ENCODE results near the gene ZP2.
"Not testable (repeated sequence)": the region's sequence is repeated elsewhere in the genome, so short reads cannot be mapped to it uniquely, and the experiment has no call there.

The ZP2 gene

DNA sequence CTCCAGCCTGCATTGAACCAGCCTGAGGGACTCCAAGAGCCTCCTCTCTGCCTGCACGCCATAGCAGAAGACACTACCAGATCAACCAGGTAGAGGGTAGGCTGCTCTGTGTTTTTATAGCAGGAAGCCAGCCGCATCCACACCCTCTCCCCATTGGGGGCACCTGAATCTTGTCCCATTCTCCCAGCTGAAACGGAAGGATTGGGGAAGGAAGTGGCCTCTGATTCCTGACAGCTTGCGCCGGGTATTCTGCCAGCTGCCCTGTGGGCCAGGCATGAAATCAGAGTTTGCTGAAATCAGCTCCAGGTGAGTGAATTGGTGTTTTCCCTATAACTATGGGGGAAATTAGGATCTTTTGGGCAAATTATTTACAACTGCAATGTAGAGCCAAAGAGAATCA is at the start of gene ZP2:
ZP2 (minus strand) TSS at position 89 of the 400 bp plus-strand sequence; CDS start at position 62, 27 bp downstream.
- Histone ChIP-seq H3K27ac (no peak within 1 kb of the TSS), H3K9me3 (no peaks in the 10 kb centered on the region), H3K27me3 (peaks cover 58% of the 10 kb centered on the region), H3K4me3 (ENCODE audit: low read depth in 1 of 2, low read length in 1 of 2) (no peak within 1 kb of the TSS), H3K4me1 (ENCODE audit: control insufficient read depth in 1 of 2, insufficient read depth in 1 of 2, low read depth in 1 of 2, low read length in 1 of 2) (no peaks in the 10 kb centered on the region), H3K36me3 (no peaks in the 10 kb centered on the region)
- TF ChIP-seq, protein P1, sequence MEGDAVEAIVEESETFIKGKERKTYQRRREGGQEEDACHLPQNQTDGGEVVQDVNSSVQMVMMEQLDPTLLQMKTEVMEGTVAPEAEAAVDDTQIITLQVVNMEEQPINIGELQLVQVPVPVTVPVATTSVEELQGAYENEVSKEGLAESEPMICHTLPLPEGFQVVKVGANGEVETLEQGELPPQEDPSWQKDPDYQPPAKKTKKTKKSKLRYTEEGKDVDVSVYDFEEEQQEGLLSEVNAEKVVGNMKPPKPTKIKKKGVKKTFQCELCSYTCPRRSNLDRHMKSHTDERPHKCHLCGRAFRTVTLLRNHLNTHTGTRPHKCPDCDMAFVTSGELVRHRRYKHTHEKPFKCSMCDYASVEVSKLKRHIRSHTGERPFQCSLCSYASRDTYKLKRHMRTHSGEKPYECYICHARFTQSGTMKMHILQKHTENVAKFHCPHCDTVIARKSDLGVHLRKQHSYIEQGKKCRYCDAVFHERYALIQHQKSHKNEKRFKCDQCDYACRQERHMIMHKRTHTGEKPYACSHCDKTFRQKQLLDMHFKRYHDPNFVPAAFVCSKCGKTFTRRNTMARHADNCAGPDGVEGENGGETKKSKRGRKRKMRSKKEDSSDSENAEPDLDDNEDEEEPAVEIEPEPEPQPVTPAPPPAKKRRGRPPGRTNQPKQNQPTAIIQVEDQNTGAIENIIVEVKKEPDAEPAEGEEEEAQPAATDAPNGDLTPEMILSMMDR (IDR thresholded peaks at IDR 0.05), result no peak

DNA sequence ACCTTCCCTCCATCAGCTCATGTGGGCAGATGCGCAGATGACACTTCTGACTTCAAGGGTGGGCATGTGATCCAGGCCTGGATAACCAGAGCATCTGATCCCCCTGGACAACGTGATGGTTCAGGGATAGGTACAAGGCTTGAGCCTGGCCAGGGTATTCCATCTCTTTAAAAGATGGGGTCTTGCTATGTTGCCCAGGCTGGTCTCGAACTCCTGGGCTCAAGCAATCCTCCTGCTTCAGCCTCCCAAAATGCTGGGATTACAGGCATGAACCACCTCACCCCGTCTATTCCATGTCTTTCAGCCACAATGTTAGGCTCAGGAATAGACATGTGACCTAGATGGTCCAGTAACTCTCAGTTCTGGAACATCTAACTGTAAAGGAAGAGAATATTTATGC is 45.9 kb upstream of the ZP2 start:
- H3K4me3 ChIP-seq (ENCODE audit: low read depth in 1 of 2, low read length in 1 of 2), result no peak overlapping the region
- no peak overlapping the region for H3K27ac ChIP-seq
- H3K27me3 ChIP-seq, result no peaks in the 10 kb centered on the region
- H3K9me3 ChIP-seq, result no peaks in the 10 kb centered on the region
- no peaks in the 10 kb centered on the region for H3K4me1 ChIP-seq (ENCODE audit: control insufficient read depth in 1 of 2, insufficient read depth in 1 of 2, low read depth in 1 of 2, low read length in 1 of 2)
- H3K36me3 ChIP-seq, result no peaks in the 10 kb centered on the region
- TF ChIP-seq, protein P1 (IDR thresholded peaks at IDR 0.05), result no peak

DNA sequence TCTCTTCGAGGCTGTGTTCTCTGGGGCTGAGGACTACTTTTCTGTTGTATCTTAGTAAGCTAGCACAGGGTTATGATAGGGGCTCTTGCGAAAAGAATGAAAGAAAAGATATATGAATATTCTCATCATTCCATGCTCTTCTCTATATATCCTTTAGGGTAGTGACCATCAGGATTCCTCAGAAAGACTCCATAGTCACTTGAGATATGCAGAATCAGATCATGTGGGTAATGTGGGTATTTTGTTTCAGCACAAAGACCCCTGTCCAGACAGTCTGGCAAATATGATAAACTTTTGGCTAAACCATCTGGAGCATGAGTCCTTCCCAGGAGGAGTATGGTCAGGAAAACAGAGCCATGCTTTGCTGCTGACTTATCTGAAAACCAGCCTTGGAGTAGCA is 45.3 kb upstream of the ZP2 start:
- peaks cover under 1% of the 10 kb centered on the region for H3K27me3 ChIP-seq
- H3K4me1 ChIP-seq (ENCODE audit: control insufficient read depth in 1 of 2, insufficient read depth in 1 of 2, low read depth in 1 of 2, low read length in 1 of 2), result no peaks in the 10 kb centered on the region
- H3K4me3 ChIP-seq (ENCODE audit: low read depth in 1 of 2, low read length in 1 of 2), result no peak overlapping the region
- H3K36me3 ChIP-seq, result no peaks in the 10 kb centered on the region
- no peaks in the 10 kb centered on the region for H3K9me3 ChIP-seq
- TF ChIP-seq, protein P1 (IDR thresholded peaks at IDR 0.05), result no peak
- H3K27ac ChIP-seq, result no peak overlapping the region

DNA sequence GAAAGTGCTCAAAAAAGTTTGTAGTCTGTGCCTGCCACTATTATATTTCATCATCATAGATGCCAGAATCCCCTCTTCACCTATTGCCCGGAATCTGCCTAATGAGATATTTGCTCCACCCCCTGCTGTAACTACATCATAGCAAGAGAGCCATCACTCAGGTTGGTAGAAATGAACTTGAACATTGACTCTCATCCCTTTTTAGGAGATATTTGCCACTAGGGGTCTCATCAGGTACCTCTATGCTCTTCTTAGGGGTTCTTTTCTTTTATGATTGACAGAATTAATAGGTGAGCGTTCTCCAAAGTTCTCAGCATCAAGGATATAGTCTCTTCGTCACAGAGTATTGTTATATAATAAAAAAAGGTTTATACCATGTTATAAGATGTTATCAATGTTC is 42.1 kb upstream of the ZP2 start:
- TF ChIP-seq, protein P1 (IDR thresholded peaks at IDR 0.05), result no peak
- no peaks in the 10 kb centered on the region for H3K9me3 ChIP-seq
- H3K27ac ChIP-seq, result no peak overlapping the region
- H3K4me1 ChIP-seq (ENCODE audit: control insufficient read depth in 1 of 2, insufficient read depth in 1 of 2, low read depth in 1 of 2, low read length in 1 of 2), result no peaks in the 10 kb centered on the region
- no peak overlapping the region for H3K4me3 ChIP-seq (ENCODE audit: low read depth in 1 of 2, low read length in 1 of 2)
- no peaks in the 10 kb centered on the region for H3K36me3 ChIP-seq
- H3K27me3 ChIP-seq, result peaks cover 7% of the 10 kb centered on the region

DNA sequence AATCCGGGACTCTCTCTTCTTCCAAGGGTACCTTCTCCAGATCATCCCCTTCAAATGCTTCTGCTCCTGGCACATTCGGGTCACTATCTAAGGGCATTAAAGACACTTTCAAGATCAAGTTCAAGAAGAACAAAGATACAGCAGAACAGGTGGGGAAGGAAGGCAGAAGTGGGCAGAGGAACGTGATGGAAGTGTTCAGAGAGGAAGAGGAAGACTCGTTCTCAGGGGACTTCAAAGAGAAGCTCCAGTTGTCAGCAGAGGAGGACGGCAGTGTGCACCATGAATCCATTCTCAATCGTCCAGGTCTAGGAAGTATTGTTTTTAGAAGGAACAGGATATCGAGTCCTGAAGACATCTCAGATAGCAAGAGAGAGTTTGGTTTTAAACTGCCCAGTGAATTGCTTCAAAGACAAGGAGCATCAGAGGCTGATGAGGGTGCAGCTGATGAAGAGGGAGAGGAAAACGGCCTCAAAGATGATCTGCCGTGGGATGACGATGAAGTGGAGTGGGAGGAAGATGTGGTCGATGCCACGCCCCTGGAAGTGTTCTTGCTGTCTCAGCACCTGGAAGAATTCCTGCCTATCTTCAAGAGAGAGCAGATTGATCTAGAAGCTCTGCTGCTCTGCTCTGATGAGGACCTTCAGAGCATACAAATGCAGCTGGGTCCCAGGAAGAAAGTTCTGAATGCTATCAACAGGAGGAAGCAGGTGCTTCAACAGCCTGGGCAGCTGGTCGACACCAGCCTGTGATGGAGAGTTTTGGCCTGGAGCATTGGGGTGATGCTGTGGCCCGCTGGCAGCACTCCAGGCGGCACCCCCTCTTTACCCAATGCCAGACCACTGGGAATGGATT is 38.9 kb upstream of the ZP2 start:
- no peaks in the 10 kb centered on the region for H3K4me1 ChIP-seq (ENCODE audit: control insufficient read depth in 1 of 2, insufficient read depth in 1 of 2, low read depth in 1 of 2, low read length in 1 of 2)
- no peaks in the 10 kb centered on the region for H3K9me3 ChIP-seq
- no peak overlapping the region for H3K4me3 ChIP-seq (ENCODE audit: low read depth in 1 of 2, low read length in 1 of 2)
- no peaks in the 10 kb centered on the region for H3K36me3 ChIP-seq
- no peak overlapping the region for H3K27ac ChIP-seq
- TF ChIP-seq, protein P1 (IDR thresholded peaks at IDR 0.05), result no peak
- H3K27me3 ChIP-seq, result peaks cover 17% of the 10 kb centered on the region

DNA sequence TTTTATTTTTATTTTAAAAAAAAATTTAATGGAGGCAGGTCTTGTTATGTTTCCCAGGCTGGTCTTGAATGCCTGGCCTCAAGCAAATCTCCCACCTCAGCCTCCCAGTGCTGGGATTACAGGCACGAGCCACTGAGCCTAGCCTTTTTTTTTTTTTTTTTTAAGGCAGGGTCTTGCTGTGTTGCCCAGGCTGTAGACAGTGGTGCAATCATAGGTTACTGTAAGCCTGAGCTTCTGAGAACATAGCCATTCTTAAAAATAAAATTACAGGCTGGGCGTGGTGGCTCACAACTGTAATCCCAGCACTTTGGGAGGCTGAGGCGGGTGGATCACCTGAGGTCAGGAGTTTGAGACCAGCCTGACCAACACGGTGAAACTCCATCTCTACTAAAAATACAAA is 36.8 kb upstream of the ZP2 start:
- H3K9me3 ChIP-seq; H3K4me1 ChIP-seq (ENCODE audit: control insufficient read depth in 1 of 2, insufficient read depth in 1 of 2, low read depth in 1 of 2, low read length in 1 of 2); H3K27ac ChIP-seq; H3K36me3 ChIP-seq; H3K4me3 ChIP-seq (ENCODE audit: low read depth in 1 of 2, low read length in 1 of 2): not testable (repeated sequence)
- peaks cover 20% of the 10 kb centered on the region for H3K27me3 ChIP-seq
